Ectodermal cell (in vitro differentiated cells): Measurements from ENCODE around the gene VWA3B.

Source experiments
- H3K27ac ChIP-seq: 2 replicates; pipeline ENCODE4 v1.7.0; 2013; ENCODE audit warnings: mild to moderate bottlenecking, low read depth, low read length; ENCODE audit not compliant: insufficient read depth, poor library complexity, severe bottlenecking
- H3K27me3 ChIP-seq: 2 replicates; pipeline ENCODE4 v1.7.0; 2013; ENCODE audit warnings: mild to moderate bottlenecking, low read length; ENCODE audit not compliant: insufficient read depth, control insufficient read depth, poor library complexity, severe bottlenecking
- H3K36me3 ChIP-seq: one replicate; pipeline ENCODE4 v1.7.0; 2013; ENCODE audit warnings: low read length; ENCODE audit not compliant: control insufficient read depth, insufficient read depth
- H3K4me1 ChIP-seq: one replicate; pipeline ENCODE4 v1.7.0; 2013; ENCODE audit warnings: low read length; ENCODE audit not compliant: control insufficient read depth, insufficient read depth
- H3K4me3 ChIP-seq: 2 replicates; pipeline ENCODE4 v1.7.0; 2013; ENCODE audit warnings: low read depth, low read length, control low read depth; ENCODE audit not compliant: insufficient read depth
- H3K9me3 ChIP-seq: 2 replicates; pipeline ENCODE4 v1.7.0; 2013; ENCODE audit warnings: mild to moderate bottlenecking, low read length, moderate library complexity; ENCODE audit not compliant: control insufficient read depth
- WGBS, 2 experiments: methylation state at CpG; one replicate each; pipeline ENCODE4 v1.1.7; 2013; ENCODE audit warnings: missing lambda C conversion rate in 2 of 2; 5-methylcytosine and 5-hydroxymethylcytosine counted together

VWA3B gene

GRCh38 chr2:98148595-98149332, 61.8 kb downstream of the VWA3B start:
- Histone ChIP-seq H3K27ac (no peak overlapping the region), H3K36me3 (no peaks in the 10 kb centered on the region)

GRCh38 chr2:98149333-98149697, 62.3 kb downstream of the VWA3B start:
- no peaks in the 10 kb centered on the region for H3K4me1 ChIP-seq
- no peak overlapping the region for H3K27ac ChIP-seq
- no peaks in the 10 kb centered on the region for H3K36me3 ChIP-seq
- no peaks in the 10 kb centered on the region for H3K9me3 ChIP-seq
- H3K4me3 ChIP-seq = no peak overlapping the region
- no peaks in the 10 kb centered on the region for H3K27me3 ChIP-seq
- WGBS, 2 experiments = 81 to 85% methylated on average over 4 of the region's 4 CpGs

More at GRCh38 chr2:98148595-98149332, 61.8 kb downstream of the VWA3B start:
- no peaks in the 10 kb centered on the region for H3K9me3 ChIP-seq
- H3K4me3 ChIP-seq = no peak overlapping the region
- H3K27me3 ChIP-seq = no peaks in the 10 kb centered on the region
- no peaks in the 10 kb centered on the region for H3K4me1 ChIP-seq
- WGBS, 2 experiments = 90% methylated on average over 3 of the region's 3 CpGs

- Histone ChIP-seq H3K4me1 (no peaks in the 10 kb centered on the region), H3K4me3 (no peak overlapping the region), H3K27me3 (no peaks in the 10 kb centered on the region), H3K36me3 (no peaks in the 10 kb centered on the region), H3K27ac (no peak overlapping the region), H3K9me3 (no peaks in the 10 kb centered on the region)
- WGBS, 2 experiments = 91 to 94% methylated on average over 5 of the region's 5 CpGs
Measured at GRCh38 chr2:98153481-98153880, 66.5 kb downstream of the VWA3B start.

GRCh38 chr2:98155291-98155690, 68.3 kb downstream of the VWA3B start:
- no peaks in the 10 kb centered on the region for H3K4me1 ChIP-seq
- no peak overlapping the region for H3K4me3 ChIP-seq
- H3K27me3 ChIP-seq = no peaks in the 10 kb centered on the region
- H3K27ac ChIP-seq = no peak overlapping the region
- 94 to 95% methylated on average over 8 of the region's 8 CpGs for WGBS, 2 experiments
- no peaks in the 10 kb centered on the region for H3K36me3 ChIP-seq
- no peaks in the 10 kb centered on the region for H3K9me3 ChIP-seq

- Histone ChIP-seq H3K36me3 (no peaks in the 10 kb centered on the region), H3K27ac (no peak overlapping the region), H3K4me3 (no peak overlapping the region), H3K4me1 (no peaks in the 10 kb centered on the region), H3K9me3 (no peaks in the 10 kb centered on the region), H3K27me3 (no peaks in the 10 kb centered on the region)
- WGBS, 2 experiments = 90 to 95% methylated on average over 4 of the region's 4 CpGs
Measured at GRCh38 chr2:98155716-98156115, 68.7 kb downstream of the VWA3B start.

GRCh38 chr2:98156304-98156703, 69.3 kb downstream of the VWA3B start:
- no peak overlapping the region for H3K27ac ChIP-seq
- no peaks in the 10 kb centered on the region for H3K36me3 ChIP-seq
- H3K27me3 ChIP-seq = no peaks in the 10 kb centered on the region
- no peak overlapping the region for H3K4me3 ChIP-seq
- WGBS, 2 experiments = 81 to 90% methylated on average over 7 of the region's 7 CpGs
- no peaks in the 10 kb centered on the region for H3K9me3 ChIP-seq
- H3K4me1 ChIP-seq = no peaks in the 10 kb centered on the region

GRCh38 chr2:98157557-98157956, 70.6 kb downstream of the VWA3B start:
- no peaks in the 10 kb centered on the region for H3K27me3 ChIP-seq
- H3K27ac ChIP-seq = no peak overlapping the region
- no peaks in the 10 kb centered on the region for H3K36me3 ChIP-seq
- 63 to 67% methylated on average over 7 to 8 of the region's 8 CpGs for WGBS, 2 experiments
- no peak overlapping the region for H3K4me3 ChIP-seq
- no peaks in the 10 kb centered on the region for H3K4me1 ChIP-seq
- H3K9me3 ChIP-seq = no peaks in the 10 kb centered on the region

- no peaks in the 10 kb centered on the region for H3K4me1 ChIP-seq
- no peaks in the 10 kb centered on the region for H3K27me3 ChIP-seq
- H3K36me3 ChIP-seq = no peaks in the 10 kb centered on the region
- no peaks in the 10 kb centered on the region for H3K9me3 ChIP-seq
- H3K4me3 ChIP-seq = no peak overlapping the region
- H3K27ac ChIP-seq = no peak overlapping the region
- 93 to 95% methylated on average over 8 of the region's 8 CpGs for WGBS, 2 experiments
Measured at GRCh38 chr2:98158305-98158704, 71.3 kb downstream of the VWA3B start.

GRCh38 chr2:98160554-98160953, 73.6 kb downstream of the VWA3B start:
- H3K27me3 ChIP-seq = no peaks in the 10 kb centered on the region
- WGBS, 2 experiments = 89 to 95% methylated on average over 4 of the region's 4 CpGs
- no peak overlapping the region for H3K4me3 ChIP-seq
- H3K36me3 ChIP-seq = no peaks in the 10 kb centered on the region
- no peak overlapping the region for H3K27ac ChIP-seq
- no peaks in the 10 kb centered on the region for H3K4me1 ChIP-seq
- H3K9me3 ChIP-seq = no peaks in the 10 kb centered on the region

GRCh38 chr2:98161186-98161585, 74.2 kb downstream of the VWA3B start:
- H3K27ac ChIP-seq = no peak overlapping the region
- no peaks in the 10 kb centered on the region for H3K4me1 ChIP-seq
- WGBS, 2 experiments = 85 to 93% methylated on average over 4 of the region's 4 CpGs
- no peaks in the 10 kb centered on the region for H3K9me3 ChIP-seq
- H3K4me3 ChIP-seq = no peak overlapping the region
- no peaks in the 10 kb centered on the region for H3K36me3 ChIP-seq
- H3K27me3 ChIP-seq = no peaks in the 10 kb centered on the region

- H3K9me3 ChIP-seq = no peaks in the 10 kb centered on the region
- no peak overlapping the region for H3K27ac ChIP-seq
- no peaks in the 10 kb centered on the region for H3K27me3 ChIP-seq
- no peaks in the 10 kb centered on the region for H3K4me1 ChIP-seq
- H3K36me3 ChIP-seq = no peaks in the 10 kb centered on the region
- WGBS, 2 experiments = 95 to 98% methylated on average over 2 of the region's 2 CpGs
- H3K4me3 ChIP-seq = no peak overlapping the region
Measured at GRCh38 chr2:98164256-98164655, 77.3 kb downstream of the VWA3B start.
